Naive thymus-derived CD4-positive, alpha-beta T cell (primary cell): Measurements from ENCODE around the gene GLI3. TPM values are rescaled to one million over a fixed set of nuclear protein-coding genes. Genes with fewer than 3 reads are reported as not detected.

Experiments used
- ATAC-seq: fragments of 150-1000 bp; cut with Tn5 transposase; 2 replicates; pipeline ENCODE4 v1.10.0; 2021; ENCODE audit warnings: mild to moderate bottlenecking, moderate library complexity
- CTCF ChIA-PET: fragments of 350-600 bp; sonication (Branson Sonifier 250); formaldehyde crosslinking; loops from one replicate; lab custom pipeline; 2021; ENCODE audit warnings: antibody characterized with exemption; lab: Charles Lee
- POLR2A ChIA-PET: fragments of 350-600 bp; sonication (Branson Sonifier 250); formaldehyde crosslinking; loops from one replicate; lab custom pipeline; 2021; ENCODE audit warnings: antibody characterized with exemption, inconsistent platforms; lab: Charles Lee
- DNase-seq, 9 donors: peaks; one replicate each; pipeline versions ENCODE4 v3.0.0 to v3.0.0-alpha.2; 2020 to 2022; ENCODE audit warnings: mixed read lengths in 1 of 9
- H3K27ac ChIP-seq: one replicate; pipeline ENCODE4 v1.7.0; 2013; ENCODE audit warnings: mild to moderate bottlenecking, low read depth, low read length, moderate library complexity
- H3K27me3 ChIP-seq, 2 donors: one replicate each; pipeline ENCODE4 v1.7.0; 2013; ENCODE audit warnings: low read length in 2 of 2, mild to moderate bottlenecking in 2 of 2, moderate library complexity in 2 of 2; ENCODE audit not compliant: control insufficient read depth in 2 of 2, insufficient read depth in 2 of 2
- H3K36me3 ChIP-seq, 3 experiments: 1 replicate in 2 of 3; 2 replicates in 1 of 3; pipeline ENCODE4 v1.7.0; 2013; ENCODE audit warnings: low read length in 3 of 3, mild to moderate bottlenecking in 3 of 3, moderate library complexity in 1 of 3; ENCODE audit not compliant: insufficient read depth in 3 of 3, control insufficient read depth in 2 of 3
- H3K4me1 ChIP-seq, 2 donors: one replicate each; pipeline ENCODE4 v1.7.0; 2013; ENCODE audit warnings: low read length in 2 of 2, mild to moderate bottlenecking in 2 of 2, moderate library complexity in 1 of 2; ENCODE audit not compliant: control insufficient read depth in 2 of 2, insufficient read depth in 2 of 2
- H3K4me3 ChIP-seq: 2 replicates; pipeline ENCODE4 v1.7.0; 2013; ENCODE audit warnings: mild to moderate bottlenecking, low read length
- H3K9me3 ChIP-seq, 3 experiments: 1 replicate in 2 of 3; 2 replicates in 1 of 3; pipeline ENCODE4 v1.7.0; 2013; ENCODE audit warnings: low read length in 3 of 3; ENCODE audit not compliant: control insufficient read depth in 2 of 3
- H3K27ac Mint-ChIP-seq, 9 donors: one replicate each; pipeline ENCODE4 v1.8.0; 2020 to 2022; ENCODE audit warnings: mixed read lengths in 9 of 9, mild to moderate bottlenecking in 8 of 9, moderate library complexity in 5 of 9, inconsistent platforms in 2 of 9
- H3K27me3 Mint-ChIP-seq, 5 donors: one replicate each; pipeline ENCODE4 v1.8.0; 2021 to 2022; ENCODE audit warnings: mixed read lengths in 5 of 5, mild to moderate bottlenecking in 1 of 5
- H3K36me3 Mint-ChIP-seq, 5 donors: one replicate each; pipeline ENCODE4 v1.8.0; 2020 to 2022; ENCODE audit warnings: mixed read lengths in 5 of 5, mild to moderate bottlenecking in 3 of 5, inconsistent platforms in 1 of 5
- H3K4me1 Mint-ChIP-seq, 7 donors: one replicate each; pipeline ENCODE4 v1.8.0; 2020 to 2022; ENCODE audit warnings: mixed read lengths in 7 of 7, mild to moderate bottlenecking in 3 of 7, inconsistent platforms in 1 of 7
- H3K4me3 Mint-ChIP-seq, 10 donors: one replicate each; pipeline ENCODE4 v1.8.0; 2020 to 2022; ENCODE audit warnings: mild to moderate bottlenecking in 10 of 10, mixed read lengths in 10 of 10, moderate library complexity in 6 of 10, inconsistent platforms in 2 of 10
- H3K9me3 Mint-ChIP-seq, 11 donors: one replicate each; pipeline ENCODE4 v1.8.0; 2020 to 2022; ENCODE audit warnings: mixed read lengths in 11 of 11, mild to moderate bottlenecking in 4 of 11, inconsistent platforms in 1 of 11, moderate library complexity in 1 of 11
- intact Hi-C, 2 donors: fragments of 100-400 bp; cut with micrococcal nuclease; formaldehyde crosslinking; loops; one replicate each; pipeline ENCODE4 v1.15.1; 2023
- polyA plus RNA-seq, 2 donors: library from polyadenylated mRNA; unstranded; fragments of 300-500 nt; fragmentation: Illumina TruSeq; gene quantifications; one replicate each; pipeline ENCODE4 v1.2.3, GENCODE V29; 2021
- total RNA-seq, 6 experiments: library from RNA in 5 of 6; stranded (reverse) in 5 of 6; gene quantifications; 1 replicate in 5 of 6; 2 replicates in 1 of 6; pipeline ENCODE4 v1.2.3 and lab custom pipeline; 2021 to 2026

GLI3 gene
- total and polyA plus RNA-seq, 7 experiments from 2014 or later: 0.32 to 0.95 (median 0.54) TPM; not detected in 4

GRCh38 chr7:42107484-42108240 is 129.3 kb downstream of the GLI3 start:
- no peaks in the 10 kb centered on the region for H3K36me3 Mint-ChIP-seq
- Histone ChIP-seq H3K27me3 (no peaks in the 10 kb centered on the region), H3K36me3 (no peaks in the 10 kb centered on the region), H3K4me3 (no peak overlapping the region), H3K27ac (no peak overlapping the region), H3K9me3 (no peaks in the 10 kb centered on the region), H3K4me1 (no peaks in the 10 kb centered on the region)
- H3K27ac Mint-ChIP-seq: no peak overlapping the region
- no peaks in the 10 kb centered on the region for H3K9me3 Mint-ChIP-seq
- POLR2A ChIA-PET: no interaction called here
- H3K4me3 Mint-ChIP-seq: no peak overlapping the region
- CTCF ChIA-PET: no interaction called here
- peaks cover 0 to 12% (median 6%) of the 10 kb centered on the region in 5 donors for H3K27me3 Mint-ChIP-seq
- ATAC-seq: peak; percentile 6
- peaks cover 0 to 4% (median 0%) of the 10 kb centered on the region in 7 donors for H3K4me1 Mint-ChIP-seq
- intact Hi-C loops: no loop called here
- no peak for DNase-seq

- Histone ChIP-seq H3K27me3 (no peaks in the 10 kb centered on the region), H3K9me3 (no peaks in the 10 kb centered on the region), H3K4me3 (no peak overlapping the region), H3K27ac (no peak overlapping the region), H3K36me3 (no peaks in the 10 kb centered on the region), H3K4me1 (no peaks in the 10 kb centered on the region)
- intact Hi-C loops: no loop called here
- ATAC-seq (no peak), DNase-seq (no peak)
- Mint-ChIP-seq H3K27ac (no peak overlapping the region), H3K4me1 (peaks cover 0 to 2% (median 0%) of the 10 kb centered on the region in 7 donors), H3K4me3 (no peak overlapping the region), H3K27me3 (peaks cover 0 to 12% (median 7%) of the 10 kb centered on the region in 5 donors), H3K36me3 (no peaks in the 10 kb centered on the region), H3K9me3 (no peaks in the 10 kb centered on the region)
- ChIA-PET CTCF (no interaction called here), POLR2A (no interaction called here)
Observed at GRCh38 chr7:42106562-42106961, 130.4 kb downstream of the GLI3 start.

- ChIA-PET POLR2A (no interaction called here), CTCF (no interaction called here)
- peaks cover 0 to 2% (median 0%) of the 10 kb centered on the region in 7 donors for H3K4me1 Mint-ChIP-seq
- Histone ChIP-seq H3K27ac (no peak overlapping the region), H3K4me3 (no peak overlapping the region), H3K4me1 (no peaks in the 10 kb centered on the region), H3K36me3 (no peaks in the 10 kb centered on the region), H3K9me3 (no peaks in the 10 kb centered on the region), H3K27me3 (no peaks in the 10 kb centered on the region)
- no peaks in the 10 kb centered on the region for H3K9me3 Mint-ChIP-seq
- peaks cover 0 to 10% (median 7%) of the 10 kb centered on the region in 5 donors for H3K27me3 Mint-ChIP-seq
- intact Hi-C loops: no loop called here
- no peaks in the 10 kb centered on the region for H3K36me3 Mint-ChIP-seq
- no peak overlapping the region for H3K27ac Mint-ChIP-seq
- ATAC-seq (peak; percentile 42), DNase-seq (no peak)
- no peak overlapping the region for H3K4me3 Mint-ChIP-seq
Observed at GRCh38 chr7:42105554-42106358, 131.3 kb downstream of the GLI3 start.

- Histone ChIP-seq H3K4me1 (no peaks in the 10 kb centered on the region), H3K27ac (no peak overlapping the region), H3K9me3 (no peaks in the 10 kb centered on the region), H3K4me3 (no peak overlapping the region), H3K36me3 (no peaks in the 10 kb centered on the region), H3K27me3 (no peaks in the 10 kb centered on the region)
- Mint-ChIP-seq H3K9me3 (peaks cover 0 to 2% (median 0%) of the 10 kb centered on the region in 11 donors), H3K27ac (no peak overlapping the region), H3K27me3 (peaks cover 0 to 10% (median 7%) of the 10 kb centered on the region in 5 donors), H3K4me1 (peaks cover 0 to 2% (median 0%) of the 10 kb centered on the region in 7 donors), H3K4me3 (no peak overlapping the region), H3K36me3 (no peaks in the 10 kb centered on the region)
- DNase-seq: no peak
- CTCF ChIA-PET: no interaction called here
- POLR2A ChIA-PET: no interaction called here
- no peak for ATAC-seq
- intact Hi-C loops: no loop called here
Observed at GRCh38 chr7:42104694-42105093, 132.3 kb downstream of the GLI3 start.

- no peak overlapping the region for H3K27ac Mint-ChIP-seq
- Histone ChIP-seq H3K36me3 (no peaks in the 10 kb centered on the region), H3K27ac (no peak overlapping the region), H3K27me3 (no peaks in the 10 kb centered on the region), H3K4me1 (no peaks in the 10 kb centered on the region), H3K9me3 (no peaks in the 10 kb centered on the region), H3K4me3 (no peak overlapping the region)
- H3K36me3 Mint-ChIP-seq: no peaks in the 10 kb centered on the region
- H3K4me1 Mint-ChIP-seq: peaks cover 0 to 2% (median 0%) of the 10 kb centered on the region in 7 donors
- DNase-seq: no peak
- intact Hi-C loops: no loop called here
- no peak for ATAC-seq
- ChIA-PET CTCF (no interaction called here), POLR2A (no interaction called here)
- peaks cover 0 to 10% (median 7%) of the 10 kb centered on the region in 5 donors for H3K27me3 Mint-ChIP-seq
- no peak overlapping the region for H3K4me3 Mint-ChIP-seq
- peaks cover 0 to 2% (median 0%) of the 10 kb centered on the region in 11 donors for H3K9me3 Mint-ChIP-seq
Observed at GRCh38 chr7:42104231-42104630, 132.8 kb downstream of the GLI3 start.

GRCh38 chr7:42103456-42103855 is 133.6 kb downstream of the GLI3 start:
- ChIA-PET CTCF (no interaction called here), POLR2A (no interaction called here)
- H3K27ac ChIP-seq: no peak overlapping the region
- no peaks in the 10 kb centered on the region for H3K9me3 ChIP-seq
- H3K9me3 Mint-ChIP-seq: peaks cover 0 to 2% (median 0%) of the 10 kb centered on the region in 11 donors
- H3K36me3 Mint-ChIP-seq: no peaks in the 10 kb centered on the region
- H3K4me3 Mint-ChIP-seq: no peak overlapping the region
- H3K4me1 ChIP-seq: no peaks in the 10 kb centered on the region
- intact Hi-C loops: no loop called here
- no peak overlapping the region for H3K27ac Mint-ChIP-seq
- no peak overlapping the region for H3K4me3 ChIP-seq
- DNase-seq: no peak
- H3K36me3 ChIP-seq: no peaks in the 10 kb centered on the region
- peaks cover 0 to under 1% (median 0%) of the 10 kb centered on the region in 7 donors for H3K4me1 Mint-ChIP-seq
- peaks cover 0 to 10% (median 6%) of the 10 kb centered on the region in 5 donors for H3K27me3 Mint-ChIP-seq
- no peak for ATAC-seq
- no peaks in the 10 kb centered on the region for H3K27me3 ChIP-seq
